ENCODE measurements around the gene ELAVL3. TPM values are rescaled to one million over a fixed set of nuclear protein-coding genes. Genes with fewer than 3 reads are reported as not detected.

Gene ELAVL3
- total RNA-seq, 6 experiments from 2014 or later, result not detected

DNA sequence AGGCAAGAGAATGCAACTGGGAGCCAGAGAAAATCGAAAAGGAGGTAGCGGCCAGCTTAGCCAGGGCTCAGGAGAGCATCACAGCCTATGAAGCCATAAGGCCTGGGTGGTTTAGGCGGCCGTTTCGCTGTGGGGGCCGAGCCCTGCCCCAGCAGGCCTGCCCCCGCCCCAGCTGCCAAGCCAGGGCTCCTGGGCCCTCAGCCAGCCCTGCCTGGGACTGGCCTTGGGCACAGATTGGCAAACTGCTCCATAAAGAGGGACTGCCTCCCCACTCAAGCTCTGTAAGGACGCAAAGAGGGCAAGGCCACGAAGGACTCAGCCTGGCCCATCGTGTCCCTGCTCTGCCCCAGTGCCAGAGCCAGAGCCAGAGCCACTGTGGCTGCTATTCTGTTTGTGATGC is 14.6 kb upstream of the ELAVL3 start:
- ATAC-seq, result no peak
- H3K27me3 ChIP-seq, result no peaks in the 10 kb centered on the region
- no peaks in the 10 kb centered on the region for H3K9me3 ChIP-seq
- no peak overlapping the region for H3K4me3 ChIP-seq
- H3K36me3 ChIP-seq, result peaks cover 0 to 7% (median 0%) of the 10 kb centered on the region in 4 donors
- no peak overlapping the region for H3K27ac ChIP-seq
- intact Hi-C loops (cut with DNase I), result no loop called here
- no peak for DNase-seq
- TF ChIP-seq POLR2A (IDR thresholded peaks at IDR 0.05), result no peak
- TF ChIP-seq, protein P1, sequence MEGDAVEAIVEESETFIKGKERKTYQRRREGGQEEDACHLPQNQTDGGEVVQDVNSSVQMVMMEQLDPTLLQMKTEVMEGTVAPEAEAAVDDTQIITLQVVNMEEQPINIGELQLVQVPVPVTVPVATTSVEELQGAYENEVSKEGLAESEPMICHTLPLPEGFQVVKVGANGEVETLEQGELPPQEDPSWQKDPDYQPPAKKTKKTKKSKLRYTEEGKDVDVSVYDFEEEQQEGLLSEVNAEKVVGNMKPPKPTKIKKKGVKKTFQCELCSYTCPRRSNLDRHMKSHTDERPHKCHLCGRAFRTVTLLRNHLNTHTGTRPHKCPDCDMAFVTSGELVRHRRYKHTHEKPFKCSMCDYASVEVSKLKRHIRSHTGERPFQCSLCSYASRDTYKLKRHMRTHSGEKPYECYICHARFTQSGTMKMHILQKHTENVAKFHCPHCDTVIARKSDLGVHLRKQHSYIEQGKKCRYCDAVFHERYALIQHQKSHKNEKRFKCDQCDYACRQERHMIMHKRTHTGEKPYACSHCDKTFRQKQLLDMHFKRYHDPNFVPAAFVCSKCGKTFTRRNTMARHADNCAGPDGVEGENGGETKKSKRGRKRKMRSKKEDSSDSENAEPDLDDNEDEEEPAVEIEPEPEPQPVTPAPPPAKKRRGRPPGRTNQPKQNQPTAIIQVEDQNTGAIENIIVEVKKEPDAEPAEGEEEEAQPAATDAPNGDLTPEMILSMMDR (IDR thresholded peaks at IDR 0.05), result no peak
- peaks cover 0 to 8% (median 3%) of the 10 kb centered on the region in 4 donors for H3K4me1 ChIP-seq
- WGBS (ENCODE audit: insufficient coverage, low coverage, low lambda C conversion rate, missing lambda C conversion rate), result no CpG with 5 or more reads among the region's 10 CpGs

DNA sequence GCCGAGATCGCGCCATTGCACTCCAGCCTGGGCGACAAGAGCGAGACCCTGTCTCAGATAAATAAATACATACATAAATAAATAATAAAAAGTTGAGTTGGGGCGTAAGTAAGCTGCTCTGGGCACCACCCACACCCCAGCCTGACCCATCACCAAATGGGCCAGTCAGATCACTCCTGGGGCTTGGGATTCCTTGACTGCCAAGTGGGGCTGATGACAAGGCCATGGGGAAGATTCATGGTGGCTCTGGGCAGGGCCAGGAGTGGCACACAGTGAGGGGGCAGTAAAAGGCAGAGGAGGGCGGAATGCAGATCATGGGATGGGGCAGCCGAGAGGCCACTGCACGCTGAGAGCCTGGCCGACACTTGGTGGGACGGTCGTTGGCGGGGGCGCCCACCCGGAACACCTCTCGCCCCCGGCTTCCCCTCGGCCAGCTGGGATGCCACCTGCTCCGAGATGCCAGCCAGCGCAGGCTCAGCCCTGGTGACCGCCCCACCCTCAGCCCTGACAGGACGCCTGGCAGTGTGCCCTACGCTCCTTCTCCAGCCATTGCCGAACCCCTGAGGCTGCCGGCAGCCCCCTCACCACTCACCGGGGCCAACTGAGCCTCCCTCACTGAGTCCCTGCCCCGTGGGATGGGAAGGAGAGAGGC is 13.9 kb upstream of the ELAVL3 start:
- TF ChIP-seq POLR2A (IDR thresholded peaks at IDR 0.05), result no peak
- TF ChIP-seq, protein P1 (IDR thresholded peaks at IDR 0.05), result no peak
- DNase-seq (no peak), ATAC-seq (no peak)
- peaks cover 0 to 15% (median 6%) of the 10 kb centered on the region in 4 donors for H3K4me1 ChIP-seq
- peaks cover 0 to 7% (median 0%) of the 10 kb centered on the region in 4 donors for H3K36me3 ChIP-seq
- 89% methylated on average over 10 of the region's 27 CpGs for WGBS (ENCODE audit: insufficient coverage, low coverage, low lambda C conversion rate, missing lambda C conversion rate)
- no peak overlapping the region for H3K4me3 ChIP-seq
- no peak overlapping the region for H3K27ac ChIP-seq
- H3K27me3 ChIP-seq, result no peaks in the 10 kb centered on the region
- intact Hi-C loops (cut with DNase I), result no loop called here
- no peaks in the 10 kb centered on the region for H3K9me3 ChIP-seq

DNA sequence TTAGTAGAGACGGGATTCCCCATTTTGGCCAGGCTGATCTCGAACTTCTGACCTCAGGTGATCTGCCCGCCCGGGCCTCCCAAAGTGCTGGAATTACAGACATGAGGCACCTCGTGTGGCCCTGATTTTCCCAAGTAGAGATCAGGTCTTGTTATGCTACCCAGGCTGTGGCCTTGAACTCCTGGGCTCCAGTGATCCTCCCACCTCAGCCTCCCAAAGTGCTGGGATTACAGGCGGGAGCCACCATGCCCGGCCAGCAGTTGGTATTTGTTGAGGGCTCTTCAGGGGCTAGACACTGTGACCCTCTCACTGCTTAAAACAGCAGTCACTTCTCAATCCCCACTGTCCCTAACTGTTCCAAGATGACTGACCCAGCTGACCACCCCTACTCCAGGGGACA is 8.5 kb upstream of the ELAVL3 start:
- Histone ChIP-seq H3K36me3 (no peaks in the 10 kb centered on the region), H3K27ac (no peak overlapping the region), H3K27me3 (no peaks in the 10 kb centered on the region), H3K4me3 (no peak overlapping the region), H3K4me1 (peaks cover 0 to 36% (median 14%) of the 10 kb centered on the region in 4 donors), H3K9me3 (no peaks in the 10 kb centered on the region)
- 100% methylated on average over 1 of the region's 7 CpGs for WGBS (ENCODE audit: insufficient coverage, low coverage, low lambda C conversion rate, missing lambda C conversion rate)
- DNase-seq, result no peak
- TF ChIP-seq POLR2A (IDR thresholded peaks at IDR 0.05), result no peak
- TF ChIP-seq, protein P1 (IDR thresholded peaks at IDR 0.05), result no peak
- intact Hi-C loops (cut with DNase I), result no loop called here
- no peak for ATAC-seq

DNA sequence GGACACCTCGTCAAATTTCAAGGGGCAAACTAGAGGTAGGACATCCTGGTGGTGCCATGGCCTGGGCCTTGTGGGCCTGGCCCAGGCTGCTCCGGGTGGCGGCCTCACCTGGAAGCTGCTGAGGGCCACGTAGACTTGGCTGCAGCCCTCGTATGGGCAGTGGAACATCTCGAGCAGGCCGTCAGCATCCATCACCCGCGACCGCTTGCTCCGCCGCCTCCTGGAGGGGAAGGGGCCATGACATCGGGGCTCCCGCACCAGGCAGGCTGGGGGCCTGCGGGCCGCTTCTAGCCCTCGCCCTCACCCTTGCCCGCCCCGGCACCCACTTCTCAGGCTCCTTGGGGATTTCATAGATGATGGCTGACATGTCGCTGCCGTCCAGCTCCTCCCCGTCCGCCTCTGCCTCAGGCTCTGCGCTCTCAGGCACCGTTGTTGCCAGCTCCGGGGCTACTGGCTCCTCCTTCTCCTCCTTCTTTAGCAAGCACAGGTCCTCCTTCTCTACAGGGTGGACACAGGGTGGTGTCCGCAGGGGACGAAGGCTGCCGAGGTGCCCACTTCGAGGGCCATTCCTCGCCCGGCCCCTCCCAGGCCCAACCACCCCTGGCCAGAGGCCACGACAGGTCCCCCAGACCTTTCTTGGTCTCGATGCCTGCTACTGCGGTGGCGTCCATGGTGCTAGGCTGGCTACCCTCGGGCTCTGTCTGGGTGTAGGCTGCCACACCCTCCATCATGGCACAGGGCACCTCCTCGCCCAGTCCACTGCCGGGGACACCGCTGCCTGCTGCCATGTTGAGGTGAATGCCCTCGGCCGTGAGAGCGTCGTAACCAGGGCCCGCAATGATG is 6.0 kb upstream of the ELAVL3 start:
- Histone ChIP-seq H3K36me3 (no peaks in the 10 kb centered on the region), H3K4me1 (peaks cover 0 to 49% (median 14%) of the 10 kb centered on the region in 4 donors), H3K4me3 (no peak overlapping the region), H3K27me3 (peaks cover 0 to 12% of the 10 kb centered on the region in 2 donors), H3K27ac (no peak overlapping the region), H3K9me3 (no peaks in the 10 kb centered on the region)
- no peak for ATAC-seq
- no peak for DNase-seq
- intact Hi-C loops (cut with DNase I), result no loop called here
- TF ChIP-seq, protein P1 (IDR thresholded peaks at IDR 0.05), result no peak
- TF ChIP-seq POLR2A (IDR thresholded peaks at IDR 0.05), result no peak
- WGBS (ENCODE audit: insufficient coverage, low coverage, low lambda C conversion rate, missing lambda C conversion rate), result 88% methylated on average over 3 of the region's 45 CpGs
